Measurements from ENCODE around the gene IRF8. TPM values are rescaled to one million over a fixed set of nuclear protein-coding genes. Genes with fewer than 3 reads are reported as not detected.

IRF8 gene
- total and polyA plus RNA-seq, 2 of the 4 experiments (the other 2 are of a cell fraction), result not detected

DNA sequence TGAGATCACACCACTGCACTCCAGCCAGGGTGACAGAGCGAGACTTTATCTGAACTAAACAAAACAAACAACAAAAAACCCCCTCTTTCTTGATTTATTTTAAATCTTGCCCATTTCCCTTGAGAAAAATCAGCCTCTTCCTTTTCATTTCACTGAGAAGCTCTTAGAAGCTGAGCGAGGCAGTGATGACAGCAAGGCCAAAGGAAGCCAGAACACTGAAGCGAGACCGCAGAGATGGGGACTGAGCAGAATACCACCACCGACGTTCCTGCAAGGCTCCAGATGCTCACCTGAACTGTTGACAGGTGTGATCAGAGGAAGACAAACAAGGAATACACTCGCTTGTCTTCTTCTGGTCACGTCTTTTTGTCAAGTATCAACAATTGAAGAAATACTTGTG, 30.5 kb upstream of the IRF8 start:
- H2BK15ac ChIP-seq (ENCODE audit: low read depth, low read length), result no peak overlapping the region
- H4K8ac ChIP-seq (ENCODE audit: low read depth in 2 of 2, low read length in 2 of 2), result no peak overlapping the region
- H3K4me2 ChIP-seq (ENCODE audit: low read depth, low read length), result no peak overlapping the region
- intact Hi-C loops (cut with micrococcal nuclease), result no loop called here
- in situ Hi-C loops (cut with MboI; ENCODE audit: low sequenced_read_pairs), result no loop called here
- no peak overlapping the region for H3K4me3 ChIP-seq (ENCODE audit: insufficient read depth, low read depth, low read length)
- WGBS, 2 experiments (ENCODE audit: extremely low coverage in 2 of 2, insufficient read length in 1 of 2), result no CpG with 5 or more reads among the region's 8 CpGs
- no peak overlapping the region for H2BK120ac ChIP-seq (ENCODE audit: low read depth, low read length)
- no peaks in the 10 kb centered on the region for H4K20me1 ChIP-seq (ENCODE audit: insufficient read depth, low read length)
- H3K27me3 ChIP-seq (ENCODE audit: control insufficient read depth, insufficient read depth, low read length), result peaks cover 39% of the 10 kb centered on the region
- DNase-seq (no peak), ATAC-seq (ENCODE audit: low read depth) (no peak)
- no peak overlapping the region for H2AK9ac ChIP-seq (replicated peaks; ENCODE audit: low read depth, low read length, poor library complexity)
- H3K27ac ChIP-seq (ENCODE audit: insufficient read depth, low read length), result no peak overlapping the region
- no TSS peak for BruUV-seq (replicated peaks)
- H3K4me1 ChIP-seq (ENCODE audit: control insufficient read depth, insufficient read depth, low read length), result no peaks in the 10 kb centered on the region
- TF ChIP-seq, protein P1, sequence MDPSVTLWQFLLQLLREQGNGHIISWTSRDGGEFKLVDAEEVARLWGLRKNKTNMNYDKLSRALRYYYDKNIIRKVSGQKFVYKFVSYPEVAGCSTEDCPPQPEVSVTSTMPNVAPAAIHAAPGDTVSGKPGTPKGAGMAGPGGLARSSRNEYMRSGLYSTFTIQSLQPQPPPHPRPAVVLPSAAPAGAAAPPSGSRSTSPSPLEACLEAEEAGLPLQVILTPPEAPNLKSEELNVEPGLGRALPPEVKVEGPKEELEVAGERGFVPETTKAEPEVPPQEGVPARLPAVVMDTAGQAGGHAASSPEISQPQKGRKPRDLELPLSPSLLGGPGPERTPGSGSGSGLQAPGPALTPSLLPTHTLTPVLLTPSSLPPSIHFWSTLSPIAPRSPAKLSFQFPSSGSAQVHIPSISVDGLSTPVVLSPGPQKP (IDR thresholded peaks at IDR 0.05; ENCODE audit: borderline replicate concordance, low read depth, low read length), result no peak
- TF ChIP-seq POLR2A (IDR thresholded peaks at IDR 0.05; ENCODE audit: low read depth, low read length) (no peak), MXI1 (IDR thresholded peaks at IDR 0.05; ENCODE audit: borderline replicate concordance, low read depth, low read length) (no peak), MAZ (IDR thresholded peaks at IDR 0.05; ENCODE audit: borderline replicate concordance, low read depth, low read length) (no peak), FOS (IDR thresholded peaks at IDR 0.05; ENCODE audit: low read depth, low read length) (no peak)
- TF ChIP-seq, protein P2, sequence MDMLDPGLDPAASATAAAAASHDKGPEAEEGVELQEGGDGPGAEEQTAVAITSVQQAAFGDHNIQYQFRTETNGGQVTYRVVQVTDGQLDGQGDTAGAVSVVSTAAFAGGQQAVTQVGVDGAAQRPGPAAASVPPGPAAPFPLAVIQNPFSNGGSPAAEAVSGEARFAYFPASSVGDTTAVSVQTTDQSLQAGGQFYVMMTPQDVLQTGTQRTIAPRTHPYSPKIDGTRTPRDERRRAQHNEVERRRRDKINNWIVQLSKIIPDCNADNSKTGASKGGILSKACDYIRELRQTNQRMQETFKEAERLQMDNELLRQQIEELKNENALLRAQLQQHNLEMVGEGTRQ (IDR thresholded peaks at IDR 0.05; ENCODE audit: low read depth, low read length), result no peak
- ChIA-PET CTCF (interaction anchor here (0.6 kb wide), 1 partner anchor 86 kb away, joined by 3 read pairs; no protein-coding TSS in a partner anchor), POLR2A (ENCODE audit: unreplicated experiment) (no interaction called here)
- no peak overlapping the region for H4K5ac ChIP-seq (ENCODE audit: low read depth, low read length)
- H3K79me1 ChIP-seq (ENCODE audit: low read depth in 1 of 2, low read length in 2 of 2), result no peaks in the 10 kb centered on the region
- no peak overlapping the region for H3K56ac ChIP-seq (ENCODE audit: extremely low read depth, insufficient read depth, low read length)
- no peak overlapping the region for H3K23ac ChIP-seq (ENCODE audit: low read depth, low read length)
- peaks cover 5% of the 10 kb centered on the region for H3K9me3 ChIP-seq (ENCODE audit: control insufficient read depth, insufficient read depth, low read length)
- H2AFZ ChIP-seq (replicated peaks; ENCODE audit: low read length, poor library complexity), result no peak overlapping the region
- no peak overlapping the region for H3K9ac ChIP-seq (ENCODE audit: low read depth, low read length)
- no peak overlapping the region for H3K18ac ChIP-seq (ENCODE audit: low read depth, low read length)
- H3K36me3 ChIP-seq (ENCODE audit: control insufficient read depth, insufficient read depth, low read length), result no peaks in the 10 kb centered on the region
- H3K9me1 ChIP-seq (ENCODE audit: insufficient read depth, low read length), result no peaks in the 10 kb centered on the region
- no peak overlapping the region for H4K91ac ChIP-seq (ENCODE audit: insufficient read depth, low read depth, low read length)
- H2AK5ac ChIP-seq (ENCODE audit: low read depth, low read length), result no peak overlapping the region
- no peak overlapping the region for H3K4ac ChIP-seq (ENCODE audit: low read depth, low read length)
- dilution Hi-C loops (cut with HindIII; ENCODE audit: low sequenced_read_pairs, unreplicated experiment), result no loop called here
- no peak overlapping the region for H2BK5ac ChIP-seq (ENCODE audit: low read depth, low read length, poor library complexity, severe bottlenecking)
- H3K14ac ChIP-seq (replicated peaks; ENCODE audit: low read depth, low read length), result no peak overlapping the region
- no peak overlapping the region for H2BK20ac ChIP-seq (ENCODE audit: low read depth, low read length)
